ENCODE results near the gene PCDHB2.

Gene PCDHB2

GRCh38 chr5:141094481-141095262 is at the start of gene PCDHB2:
TSS of gene PCDHB2 (plus strand) at chr5:141094615. CDS start at chr5:141094791, 176 bp downstream.
- peak within 1 kb of the TSS; percentile 98 to 99 (median 99) for H3K27ac Mint-ChIP-seq
- peak; percentile 75 to 84 (median 81) for TF ChIP-seq CTCF (IDR thresholded peaks at IDR 0.05; ENCODE audit: unreplicated experiment in 3 of 3)

GRCh38 chr5:141050622-141051520 is 43.5 kb upstream of the PCDHB2 start, which contains the start of gene PCDHB1:
TSS of gene PCDHB1 (plus strand) at chr5:141051374. CDS start at chr5:141051471, 97 bp downstream.
- H3K27ac Mint-ChIP-seq = peak within 1 kb of the TSS; percentile 59 to 73 (median 61)
- peaks cover 24% of the 10 kb centered on the region for H3K27me3 Mint-ChIP-seq (ENCODE audit: low read depth)
- H3K4me3 Mint-ChIP-seq = peak within 1 kb of the TSS; percentile 83 to 92 (median 89)
- H3K9me3 Mint-ChIP-seq = peaks cover 6% of the 10 kb centered on the region
- H3K4me1 Mint-ChIP-seq = peaks cover 18% of the 10 kb centered on the region
- no peaks in the 10 kb centered on the region for H3K36me3 Mint-ChIP-seq (ENCODE audit: low read depth)
- TF ChIP-seq CTCF (IDR thresholded peaks at IDR 0.05; ENCODE audit: unreplicated experiment in 3 of 3) = no peak

More at GRCh38 chr5:141094481-141095262, at the start of gene PCDHB2:
- Mint-ChIP-seq H3K4me1 (peaks cover 5% of the 10 kb centered on the region), H3K9me3 (peaks cover 49% of the 10 kb centered on the region), H3K36me3 (ENCODE audit: low read depth) (peaks cover 50% of the 10 kb centered on the region), H3K27me3 (ENCODE audit: low read depth) (peaks cover 9% of the 10 kb centered on the region), H3K4me3 (peak within 1 kb of the TSS; percentile 97 to 100 (median 98))

GRCh38 chr5:141051521-141051866 is 42.9 kb upstream of the PCDHB2 start:
- no peak for TF ChIP-seq CTCF (IDR thresholded peaks at IDR 0.05; ENCODE audit: unreplicated experiment in 3 of 3)
- H3K27ac Mint-ChIP-seq = peak overlapping the region; percentile 59 to 73 (median 61)
- peak overlapping the region; percentile 83 to 92 (median 89) for H3K4me3 Mint-ChIP-seq
- peaks cover 18% of the 10 kb centered on the region for H3K4me1 Mint-ChIP-seq
- H3K9me3 Mint-ChIP-seq = peaks cover 6% of the 10 kb centered on the region
- no peaks in the 10 kb centered on the region for H3K36me3 Mint-ChIP-seq (ENCODE audit: low read depth)
- peaks cover 20% of the 10 kb centered on the region for H3K27me3 Mint-ChIP-seq (ENCODE audit: low read depth)

GRCh38 chr5:141077826-141078225 is 16.6 kb upstream of the PCDHB2 start:
- Mint-ChIP-seq H3K27me3 (ENCODE audit: low read depth) (no peaks in the 10 kb centered on the region), H3K4me3 (no peak overlapping the region), H3K4me1 (no peaks in the 10 kb centered on the region), H3K9me3 (peaks cover 6% of the 10 kb centered on the region), H3K27ac (no peak overlapping the region), H3K36me3 (ENCODE audit: low read depth) (no peaks in the 10 kb centered on the region)
- no peak for TF ChIP-seq CTCF (IDR thresholded peaks at IDR 0.05; ENCODE audit: unreplicated experiment in 3 of 3)

GRCh38 chr5:141082228-141082627 is 12.2 kb upstream of the PCDHB2 start:
- no peak for TF ChIP-seq CTCF (IDR thresholded peaks at IDR 0.05; ENCODE audit: unreplicated experiment in 3 of 3)
- no peaks in the 10 kb centered on the region for H3K27me3 Mint-ChIP-seq (ENCODE audit: low read depth)
- no peak overlapping the region for H3K27ac Mint-ChIP-seq
- peaks cover 4% of the 10 kb centered on the region for H3K36me3 Mint-ChIP-seq (ENCODE audit: low read depth)
- no peaks in the 10 kb centered on the region for H3K4me1 Mint-ChIP-seq
- peaks cover 8% of the 10 kb centered on the region for H3K9me3 Mint-ChIP-seq
- H3K4me3 Mint-ChIP-seq = no peak overlapping the region
